Measurements from ENCODE around the gene POMT1. TPM values are rescaled to one million over a fixed set of nuclear protein-coding genes. Genes with fewer than 3 reads are reported as not detected.

Gene POMT1
- total RNA-seq, 1 experiment from 2014 or later: 58.0 TPM

GRCh38 chr9:131469356-131469755, 33.4 kb upstream of the POMT1 start:
- TF ChIP-seq POLR2AphosphoS5 (IDR thresholded peaks at IDR 0.05; ENCODE audit: low read depth, low read length) (no peak), REST (IDR thresholded peaks at IDR 0.05; ENCODE audit: insufficient read depth in 1 of 2, low read depth in 2 of 2, low read length in 1 of 2) (no peak), SIN3A (IDR thresholded peaks at IDR 0.05; ENCODE audit: borderline replicate concordance, insufficient read depth, low read depth, low read length) (no peak), TCF7L2 (IDR thresholded peaks at IDR 0.05; ENCODE audit: low read depth, low read length) (no peak)
- TF ChIP-seq, protein P1, sequence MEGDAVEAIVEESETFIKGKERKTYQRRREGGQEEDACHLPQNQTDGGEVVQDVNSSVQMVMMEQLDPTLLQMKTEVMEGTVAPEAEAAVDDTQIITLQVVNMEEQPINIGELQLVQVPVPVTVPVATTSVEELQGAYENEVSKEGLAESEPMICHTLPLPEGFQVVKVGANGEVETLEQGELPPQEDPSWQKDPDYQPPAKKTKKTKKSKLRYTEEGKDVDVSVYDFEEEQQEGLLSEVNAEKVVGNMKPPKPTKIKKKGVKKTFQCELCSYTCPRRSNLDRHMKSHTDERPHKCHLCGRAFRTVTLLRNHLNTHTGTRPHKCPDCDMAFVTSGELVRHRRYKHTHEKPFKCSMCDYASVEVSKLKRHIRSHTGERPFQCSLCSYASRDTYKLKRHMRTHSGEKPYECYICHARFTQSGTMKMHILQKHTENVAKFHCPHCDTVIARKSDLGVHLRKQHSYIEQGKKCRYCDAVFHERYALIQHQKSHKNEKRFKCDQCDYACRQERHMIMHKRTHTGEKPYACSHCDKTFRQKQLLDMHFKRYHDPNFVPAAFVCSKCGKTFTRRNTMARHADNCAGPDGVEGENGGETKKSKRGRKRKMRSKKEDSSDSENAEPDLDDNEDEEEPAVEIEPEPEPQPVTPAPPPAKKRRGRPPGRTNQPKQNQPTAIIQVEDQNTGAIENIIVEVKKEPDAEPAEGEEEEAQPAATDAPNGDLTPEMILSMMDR (IDR thresholded peaks at IDR 0.05): no peak
- intact Hi-C loops (cut with micrococcal nuclease; ENCODE audit: unreplicated experiment) (no loop called here), in situ Hi-C loops (cut with HindIII; ENCODE audit: low pct_unique_long_range_greater_than_20kb, low sequenced_read_pairs) (no loop called here)
- BruUV-seq (replicated peaks): no TSS peak
- ATAC-seq (no peak), DNase-seq (ENCODE audit: low read depth, low spot score) (no peak)
- Histone ChIP-seq H3K27ac (ENCODE audit: low read length) (no peak overlapping the region), H3K36me3 (ENCODE audit: control insufficient read depth, insufficient read depth, low read length) (peaks cover 27% of the 10 kb centered on the region), H3K27me3 (ENCODE audit: control insufficient read depth, insufficient read depth, low read length) (no peaks in the 10 kb centered on the region), H3K4me3 (ENCODE audit: low read depth in 2 of 2, low read length in 2 of 2) (no peak overlapping the region), H3K9me3 (ENCODE audit: control insufficient read depth, insufficient read depth, low read depth, low read length) (no peaks in the 10 kb centered on the region), H3K4me1 (ENCODE audit: control insufficient read depth, insufficient read depth, low read length) (no peaks in the 10 kb centered on the region)
- POLR2A ChIA-PET: no interaction called here
- CTCF ChIA-PET: no interaction called here

GRCh38 chr9:131469951-131470350, 32.8 kb upstream of the POMT1 start:
- CTCF ChIA-PET: no interaction called here
- BruUV-seq (replicated peaks): no TSS peak
- Histone ChIP-seq H3K4me1 (ENCODE audit: control insufficient read depth, insufficient read depth, low read length) (no peaks in the 10 kb centered on the region), H3K36me3 (ENCODE audit: control insufficient read depth, insufficient read depth, low read length) (peaks cover 28% of the 10 kb centered on the region), H3K4me3 (ENCODE audit: low read depth in 2 of 2, low read length in 2 of 2) (no peak overlapping the region), H3K27me3 (ENCODE audit: control insufficient read depth, insufficient read depth, low read length) (no peaks in the 10 kb centered on the region), H3K9me3 (ENCODE audit: control insufficient read depth, insufficient read depth, low read depth, low read length) (no peaks in the 10 kb centered on the region), H3K27ac (ENCODE audit: low read length) (no peak overlapping the region)
- TF ChIP-seq POLR2AphosphoS5 (IDR thresholded peaks at IDR 0.05; ENCODE audit: low read depth, low read length): no peak
- no peak for TF ChIP-seq SIN3A (IDR thresholded peaks at IDR 0.05; ENCODE audit: borderline replicate concordance, insufficient read depth, low read depth, low read length)
- no peak for TF ChIP-seq REST (IDR thresholded peaks at IDR 0.05; ENCODE audit: insufficient read depth in 1 of 2, low read depth in 2 of 2, low read length in 1 of 2)
- TF ChIP-seq, protein P1 (IDR thresholded peaks at IDR 0.05): no peak
- TF ChIP-seq TCF7L2 (IDR thresholded peaks at IDR 0.05; ENCODE audit: low read depth, low read length): no peak
- in situ Hi-C loops (cut with HindIII; ENCODE audit: low pct_unique_long_range_greater_than_20kb, low sequenced_read_pairs) (no loop called here), intact Hi-C loops (cut with micrococcal nuclease; ENCODE audit: unreplicated experiment) (no loop called here)
- DNase-seq (ENCODE audit: low read depth, low spot score): no peak
- POLR2A ChIA-PET: no interaction called here
- no peak for ATAC-seq
